ENCODE results near the gene ELSPBP1. TPM values are rescaled to one million over a fixed set of nuclear protein-coding genes. Genes with fewer than 3 reads are reported as not detected.
A peak's percentile ranks its signal among the peaks of the same experiment; 100 is the strongest.

The ELSPBP1 gene
- total RNA-seq, 1 experiment from 2014 or later, result not detected

DNA sequence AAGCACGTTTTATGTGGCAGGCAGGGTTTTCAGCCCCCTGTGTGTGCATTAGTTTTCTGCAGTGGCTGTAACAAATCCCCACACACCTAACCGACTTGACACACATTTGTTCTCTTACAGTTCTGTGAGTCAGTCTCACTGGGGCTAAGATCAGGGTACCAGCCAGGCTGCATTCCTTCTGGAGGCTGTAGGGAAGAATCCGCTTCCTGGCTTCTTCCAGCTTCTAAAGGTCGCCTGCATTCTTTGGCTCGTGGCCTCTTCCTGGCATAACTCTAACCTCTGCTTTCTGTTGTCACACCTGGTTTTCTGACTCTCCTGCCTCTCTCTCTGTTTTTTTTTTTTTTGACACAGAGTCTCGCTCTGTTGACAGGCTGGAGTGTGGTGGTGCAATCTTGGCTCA, 6.4 kb downstream of the ELSPBP1 start (continued):
- TF ChIP-seq, protein P1, sequence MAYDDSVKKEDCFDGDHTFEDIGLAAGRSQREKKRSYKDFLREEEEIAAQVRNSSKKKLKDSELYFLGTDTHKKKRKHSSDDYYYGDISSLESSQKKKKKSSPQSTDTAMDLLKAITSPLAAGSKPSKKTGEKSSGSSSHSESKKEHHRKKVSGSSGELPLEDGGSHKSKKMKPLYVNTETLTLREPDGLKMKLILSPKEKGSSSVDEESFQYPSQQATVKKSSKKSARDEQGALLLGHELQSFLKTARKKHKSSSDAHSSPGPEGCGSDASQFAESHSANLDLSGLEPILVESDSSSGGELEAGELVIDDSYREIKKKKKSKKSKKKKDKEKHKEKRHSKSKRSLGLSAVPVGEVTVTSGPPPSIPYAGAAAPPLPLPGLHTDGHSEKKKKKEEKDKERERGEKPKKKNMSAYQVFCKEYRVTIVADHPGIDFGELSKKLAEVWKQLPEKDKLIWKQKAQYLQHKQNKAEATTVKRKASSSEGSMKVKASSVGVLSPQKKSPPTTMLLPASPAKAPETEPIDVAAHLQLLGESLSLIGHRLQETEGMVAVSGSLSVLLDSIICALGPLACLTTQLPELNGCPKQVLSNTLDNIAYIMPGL (CRISPR knock-in tag; IDR thresholded peaks at IDR 0.05), result no peak
- TF ChIP-seq, protein P2, sequence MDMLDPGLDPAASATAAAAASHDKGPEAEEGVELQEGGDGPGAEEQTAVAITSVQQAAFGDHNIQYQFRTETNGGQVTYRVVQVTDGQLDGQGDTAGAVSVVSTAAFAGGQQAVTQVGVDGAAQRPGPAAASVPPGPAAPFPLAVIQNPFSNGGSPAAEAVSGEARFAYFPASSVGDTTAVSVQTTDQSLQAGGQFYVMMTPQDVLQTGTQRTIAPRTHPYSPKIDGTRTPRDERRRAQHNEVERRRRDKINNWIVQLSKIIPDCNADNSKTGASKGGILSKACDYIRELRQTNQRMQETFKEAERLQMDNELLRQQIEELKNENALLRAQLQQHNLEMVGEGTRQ (CRISPR knock-in tag; IDR thresholded peaks at IDR 0.05), result no peak
- TF ChIP-seq TCF7 (CRISPR knock-in tag; IDR thresholded peaks at IDR 0.05; ENCODE audit: low read depth) (no peak), ZNF121 (CRISPR knock-in tag; IDR thresholded peaks at IDR 0.05) (no peak)
- TF ChIP-seq, protein P3, sequence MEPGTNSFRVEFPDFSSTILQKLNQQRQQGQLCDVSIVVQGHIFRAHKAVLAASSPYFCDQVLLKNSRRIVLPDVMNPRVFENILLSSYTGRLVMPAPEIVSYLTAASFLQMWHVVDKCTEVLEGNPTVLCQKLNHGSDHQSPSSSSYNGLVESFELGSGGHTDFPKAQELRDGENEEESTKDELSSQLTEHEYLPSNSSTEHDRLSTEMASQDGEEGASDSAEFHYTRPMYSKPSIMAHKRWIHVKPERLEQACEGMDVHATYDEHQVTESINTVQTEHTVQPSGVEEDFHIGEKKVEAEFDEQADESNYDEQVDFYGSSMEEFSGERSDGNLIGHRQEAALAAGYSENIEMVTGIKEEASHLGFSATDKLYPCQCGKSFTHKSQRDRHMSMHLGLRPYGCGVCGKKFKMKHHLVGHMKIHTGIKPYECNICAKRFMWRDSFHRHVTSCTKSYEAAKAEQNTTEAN (CRISPR knock-in tag; IDR thresholded peaks at IDR 0.05), result no peak

DNA sequence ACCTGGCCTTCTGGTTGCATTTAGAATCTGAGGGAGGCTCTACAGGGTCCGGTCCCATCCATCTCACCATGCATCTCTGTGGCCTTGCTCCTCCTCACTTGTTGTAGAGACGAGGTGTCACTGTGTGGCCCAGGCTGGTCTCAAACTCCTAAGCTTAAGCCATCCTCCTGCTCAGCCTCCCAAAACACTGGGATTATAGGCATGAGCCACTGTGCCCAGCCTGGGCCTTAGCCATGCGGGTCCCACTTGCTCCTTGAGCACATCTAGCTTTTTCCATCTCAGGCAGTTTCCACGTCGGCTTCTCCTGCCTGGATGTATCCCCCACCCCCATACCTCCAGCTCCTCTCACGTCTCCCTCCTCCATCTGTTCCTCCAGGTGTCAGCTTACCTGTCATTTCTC, 9.8 kb downstream of the ELSPBP1 start:
- Mint-ChIP-seq H3K27ac (no peak overlapping the region), H3K9me3 (peaks cover 30% of the 10 kb centered on the region), H3K4me1 (peaks cover 6% of the 10 kb centered on the region), H3K36me3 (peaks cover 5% of the 10 kb centered on the region; the same call in 1 of the 2 replicates), H3K27me3 (ENCODE audit: low read depth) (peaks cover 13% of the 10 kb centered on the region), H3K4me3 (no peak overlapping the region)
- TF ChIP-seq NR3C1 (CRISPR knock-in tag; conservative IDR thresholded peaks at IDR 0.05; ENCODE audit: low read depth) (no peak), KAT7 (CRISPR knock-in tag; IDR thresholded peaks at IDR 0.05; ENCODE audit: borderline replicate concordance) (no peak), ZNF423 (CRISPR knock-in tag; IDR thresholded peaks at IDR 0.05) (no peak), OVOL2 (CRISPR knock-in tag; IDR thresholded peaks at IDR 0.05; ENCODE audit: borderline replicate concordance) (no peak)
- TF ChIP-seq, protein P4, sequence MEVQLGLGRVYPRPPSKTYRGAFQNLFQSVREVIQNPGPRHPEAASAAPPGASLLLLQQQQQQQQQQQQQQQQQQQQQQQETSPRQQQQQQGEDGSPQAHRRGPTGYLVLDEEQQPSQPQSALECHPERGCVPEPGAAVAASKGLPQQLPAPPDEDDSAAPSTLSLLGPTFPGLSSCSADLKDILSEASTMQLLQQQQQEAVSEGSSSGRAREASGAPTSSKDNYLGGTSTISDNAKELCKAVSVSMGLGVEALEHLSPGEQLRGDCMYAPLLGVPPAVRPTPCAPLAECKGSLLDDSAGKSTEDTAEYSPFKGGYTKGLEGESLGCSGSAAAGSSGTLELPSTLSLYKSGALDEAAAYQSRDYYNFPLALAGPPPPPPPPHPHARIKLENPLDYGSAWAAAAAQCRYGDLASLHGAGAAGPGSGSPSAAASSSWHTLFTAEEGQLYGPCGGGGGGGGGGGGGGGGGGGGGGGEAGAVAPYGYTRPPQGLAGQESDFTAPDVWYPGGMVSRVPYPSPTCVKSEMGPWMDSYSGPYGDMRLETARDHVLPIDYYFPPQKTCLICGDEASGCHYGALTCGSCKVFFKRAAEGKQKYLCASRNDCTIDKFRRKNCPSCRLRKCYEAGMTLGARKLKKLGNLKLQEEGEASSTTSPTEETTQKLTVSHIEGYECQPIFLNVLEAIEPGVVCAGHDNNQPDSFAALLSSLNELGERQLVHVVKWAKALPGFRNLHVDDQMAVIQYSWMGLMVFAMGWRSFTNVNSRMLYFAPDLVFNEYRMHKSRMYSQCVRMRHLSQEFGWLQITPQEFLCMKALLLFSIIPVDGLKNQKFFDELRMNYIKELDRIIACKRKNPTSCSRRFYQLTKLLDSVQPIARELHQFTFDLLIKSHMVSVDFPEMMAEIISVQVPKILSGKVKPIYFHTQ (CRISPR knock-in tag; IDR thresholded peaks at IDR 0.05), result no peak
- TF ChIP-seq, protein P3 (CRISPR knock-in tag; IDR thresholded peaks at IDR 0.05), result no peak
- TF ChIP-seq, protein P5, sequence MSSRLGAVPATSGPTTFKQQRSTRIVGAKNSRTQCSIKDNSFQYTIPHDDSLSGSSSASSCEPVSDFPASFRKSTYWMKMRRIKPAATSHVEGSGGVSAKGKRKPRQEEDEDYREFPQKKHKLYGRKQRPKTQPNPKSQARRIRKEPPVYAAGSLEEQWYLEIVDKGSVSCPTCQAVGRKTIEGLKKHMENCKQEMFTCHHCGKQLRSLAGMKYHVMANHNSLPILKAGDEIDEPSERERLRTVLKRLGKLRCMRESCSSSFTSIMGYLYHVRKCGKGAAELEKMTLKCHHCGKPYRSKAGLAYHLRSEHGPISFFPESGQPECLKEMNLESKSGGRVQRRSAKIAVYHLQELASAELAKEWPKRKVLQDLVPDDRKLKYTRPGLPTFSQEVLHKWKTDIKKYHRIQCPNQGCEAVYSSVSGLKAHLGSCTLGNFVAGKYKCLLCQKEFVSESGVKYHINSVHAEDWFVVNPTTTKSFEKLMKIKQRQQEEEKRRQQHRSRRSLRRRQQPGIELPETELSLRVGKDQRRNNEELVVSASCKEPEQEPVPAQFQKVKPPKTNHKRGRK (CRISPR knock-in tag; IDR thresholded peaks at IDR 0.05; ENCODE audit: borderline replicate concordance), result no peak
- no peak for DNase-seq (ENCODE audit: low spot score)
- ChIA-PET POLR2A (no interaction called here), CTCF (no interaction called here)
- no peak for ATAC-seq

DNA sequence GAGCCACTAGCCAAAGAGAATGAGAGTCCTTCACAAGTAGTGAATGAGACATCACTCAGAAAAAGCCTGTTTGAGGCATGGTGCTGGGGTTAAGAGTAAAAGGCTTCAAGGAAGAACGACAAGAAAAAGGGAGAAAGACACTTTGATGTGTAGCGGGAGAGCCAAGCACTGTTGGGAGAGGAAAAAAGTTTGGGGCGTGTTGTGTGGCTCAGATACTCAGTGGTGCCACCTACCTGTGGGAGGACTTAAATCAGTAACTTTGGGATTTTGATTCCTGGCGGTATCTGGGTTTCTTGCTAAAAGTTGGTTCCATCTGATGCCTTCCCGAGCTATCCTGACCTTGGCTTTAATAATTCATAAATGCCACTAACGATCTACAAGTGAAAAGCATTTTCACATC, 12.3 kb downstream of the ELSPBP1 start:
- CTCF ChIA-PET, result interaction anchor here (0.6 to 1.8 kb wide), 10 partner anchors 8 to 101 kb away, joined by 3 to 6 read pairs (median 4); no protein-coding TSS in a partner anchor

More for the DNA sequence above, 12.3 kb downstream of the ELSPBP1 start:
- peaks cover 10% of the 10 kb centered on the region for H3K27me3 Mint-ChIP-seq (ENCODE audit: low read depth)
- peak; percentile 32 for DNase-seq (ENCODE audit: low spot score)
- no peak overlapping the region for H3K27ac Mint-ChIP-seq
- no peaks in the 10 kb centered on the region for H3K36me3 Mint-ChIP-seq
- ATAC-seq, result peak; percentile 62
- peak overlapping the region; percentile 33 for H3K4me3 Mint-ChIP-seq
- no peak for TF ChIP-seq ZNF232 (CRISPR knock-in tag; IDR thresholded peaks at IDR 0.05)
- TF ChIP-seq, protein P6, sequence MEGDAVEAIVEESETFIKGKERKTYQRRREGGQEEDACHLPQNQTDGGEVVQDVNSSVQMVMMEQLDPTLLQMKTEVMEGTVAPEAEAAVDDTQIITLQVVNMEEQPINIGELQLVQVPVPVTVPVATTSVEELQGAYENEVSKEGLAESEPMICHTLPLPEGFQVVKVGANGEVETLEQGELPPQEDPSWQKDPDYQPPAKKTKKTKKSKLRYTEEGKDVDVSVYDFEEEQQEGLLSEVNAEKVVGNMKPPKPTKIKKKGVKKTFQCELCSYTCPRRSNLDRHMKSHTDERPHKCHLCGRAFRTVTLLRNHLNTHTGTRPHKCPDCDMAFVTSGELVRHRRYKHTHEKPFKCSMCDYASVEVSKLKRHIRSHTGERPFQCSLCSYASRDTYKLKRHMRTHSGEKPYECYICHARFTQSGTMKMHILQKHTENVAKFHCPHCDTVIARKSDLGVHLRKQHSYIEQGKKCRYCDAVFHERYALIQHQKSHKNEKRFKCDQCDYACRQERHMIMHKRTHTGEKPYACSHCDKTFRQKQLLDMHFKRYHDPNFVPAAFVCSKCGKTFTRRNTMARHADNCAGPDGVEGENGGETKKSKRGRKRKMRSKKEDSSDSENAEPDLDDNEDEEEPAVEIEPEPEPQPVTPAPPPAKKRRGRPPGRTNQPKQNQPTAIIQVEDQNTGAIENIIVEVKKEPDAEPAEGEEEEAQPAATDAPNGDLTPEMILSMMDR (IDR thresholded peaks at IDR 0.05), result 0 out of 2 replicates have a peak, but pooled peaks have one; percentile 38
- POLR2A ChIA-PET, result no interaction called here
- H3K4me1 Mint-ChIP-seq, result peaks cover 6% of the 10 kb centered on the region
- peaks cover 22% of the 10 kb centered on the region for H3K9me3 Mint-ChIP-seq

All from WTC11 (cell line).